K562 (cell line): ENCODE measurements around the gene MRFAP1. TPM values are rescaled to one million over a fixed set of nuclear protein-coding genes. Genes with fewer than 3 reads are reported as not detected.

Experiments used
- ATF3 ChIP-seq, 2 experiments: fragments of 450-650 bp in 1 of 2; sonication (generic) in 1 of 2; formaldehyde crosslinking in 1 of 2; IDR thresholded peaks in 1 of 2; conservative IDR thresholded peaks in 1 of 2; 2 replicates each; pipeline versions ENCODE4 v1.6.1 to v1.8.1; 2016 to 2023; ENCODE audit warnings: mild to moderate bottlenecking in 2 of 2, moderate library complexity in 2 of 2, inconsistent platforms in 1 of 2, missing genetic modification reagents in 1 of 2
- EZH2 ChIP-seq: IDR thresholded peaks from 2 replicates; pipeline ENCODE4 v1.6.1; 2012; ENCODE audit warnings: low read depth, mild to moderate bottlenecking, inconsistent platforms, low read length, borderline replicate concordance
- HNRNPK ChIP-seq: fragments of 200-400 bp; formaldehyde crosslinking; IDR thresholded peaks from one replicate; pipeline ENCODE4 v1.6.1; 2018; ENCODE audit warnings: mild to moderate bottlenecking, low read depth, low read length; ENCODE audit not compliant: poor library complexity, severe bottlenecking
- MEIS2 ChIP-seq: fragments of 450-650 bp; IDR thresholded peaks from 2 replicates; pipeline ENCODE4 v1.6.1; 2014; ENCODE audit warnings: mild to moderate bottlenecking; ENCODE audit not compliant: partially characterized antibody
- MTF1 ChIP-seq: fragments of 250-450 bp; sonication (Bioruptor Pico); IDR thresholded peaks from 2 replicates; pipeline ENCODE4 v1.9.0; 2021; ENCODE audit warnings: moderate library complexity, mild to moderate bottlenecking, inconsistent platforms, borderline replicate concordance
- NFATC3 ChIP-seq: fragments of 450-650 bp; IDR thresholded peaks from 2 replicates; pipeline ENCODE4 v1.6.1; 2017; ENCODE audit warnings: mild to moderate bottlenecking
- POLR2AphosphoS2 ChIP-seq: IDR thresholded peaks from 2 replicates; pipeline ENCODE4 v1.6.1; 2012; ENCODE audit warnings: low read length, improper control_type of control experiment
- SMARCA4 ChIP-seq: fragments of 450-650 bp; IDR thresholded peaks from 2 replicates; pipeline ENCODE4 v1.6.1; 2016
- SMARCC2 ChIP-seq: fragments of 450-650 bp; IDR thresholded peaks from 2 replicates; pipeline ENCODE4 v1.6.1; 2017; ENCODE audit warnings: antibody characterized with exemption, moderate library complexity, mild to moderate bottlenecking, low read depth
- TGIF2 ChIP-seq: sonication (generic); formaldehyde crosslinking; IDR thresholded peaks from 2 replicates; pipeline ENCODE4 v1.8.1; 2022; ENCODE audit warnings: mild to moderate bottlenecking, missing genetic modification reagents, moderate library complexity
- THRAP3 ChIP-seq: fragments of 450-650 bp; IDR thresholded peaks from 2 replicates; pipeline ENCODE4 v1.6.1; 2016; ENCODE audit warnings: mild to moderate bottlenecking, inconsistent platforms, borderline replicate concordance
- ZNF143 ChIP-seq: sonication (generic); formaldehyde crosslinking; IDR thresholded peaks from 2 replicates; pipeline ENCODE4 v1.9.0; 2022; ENCODE audit warnings: mild to moderate bottlenecking, missing genetic modification reagents
- ZNF282 ChIP-seq: sonication (generic); formaldehyde crosslinking; IDR thresholded peaks from 2 replicates; pipeline ENCODE4 v1.8.1; 2023; ENCODE audit warnings: missing genetic modification reagents
- ZNF324 ChIP-seq: fragments of 250-450 bp; sonication (Bioruptor Pico); IDR thresholded peaks from 2 replicates; pipeline ENCODE4 v1.4.0; 2020; ENCODE audit warnings: mild to moderate bottlenecking
- ZNF57 ChIP-seq: fragments of 450-650 bp; formaldehyde crosslinking; IDR thresholded peaks from 2 replicates; pipeline ENCODE4 v1.4.0; 2020; ENCODE audit warnings: mild to moderate bottlenecking, moderate library complexity
- ZNF644 ChIP-seq: fragments of 200-800 bp; sonication (Bioruptor generic); IDR thresholded peaks from 2 replicates; pipeline ENCODE4 v1.6.1; 2016; ENCODE audit warnings: low read depth, missing genetic modification characterization, missing compliant biosample characterization
- ZNF668 ChIP-seq: fragments of 250-450 bp; sonication (Bioruptor Pico); IDR thresholded peaks from 2 replicates; pipeline ENCODE4 v1.8.0; 2022; ENCODE audit warnings: mild to moderate bottlenecking, inconsistent platforms
- ZNF778 ChIP-seq: fragments of 450-650 bp; formaldehyde crosslinking; IDR thresholded peaks from 2 replicates; pipeline ENCODE4 v1.4.0; 2020; ENCODE audit warnings: mild to moderate bottlenecking, moderate library complexity
- ZNF785 ChIP-seq: fragments of 250-450 bp; sonication (Bioruptor Pico); IDR thresholded peaks from 2 replicates; pipeline ENCODE4 v1.4.0; 2020; ENCODE audit warnings: mild to moderate bottlenecking
- polyA plus RNA-seq, 8 experiments: library from polyadenylated mRNA; depleted of rRNA in 4 of 8; stranded (reverse) in 5 of 8; unstranded in 3 of 8; fragments of >200 nt; fragmentation: Nextera tagmentation in 2 of 8; fragmentation: Illumina TruSeq in 1 of 8; extraction: Ambion mirVana in 2 of 8; extraction: Trizol in 1 of 8; gene quantifications; 2 replicates each; pipeline versions ENCODE4 v1.2.1 to v1.2.3, GENCODE V29; 2011 to 2014; ENCODE audit warnings: inconsistent platforms in 1 of 8, missing spikeins in 1 of 8
- total RNA-seq, 7 experiments: library from RNA; depleted of rRNA in 6 of 7; stranded (reverse); fragments of >200 nt in 6 of 7; fragmentation: Illumina TruSeq in 2 of 7; extraction: Trizol in 2 of 7; gene quantifications; 2 replicates each; pipeline versions ENCODE4 v1.2.1 to v1.2.3, GENCODE V29; 2011 to 2021; ENCODE audit warnings: low replicate concordance in 1 of 7
- TF ChIP-seq, protein P1 (sequence below), 2 experiments: fragments of 450-650 bp; IDR thresholded peaks; 2 replicates each; pipeline ENCODE4 v1.6.1; 2016; ENCODE audit warnings: mild to moderate bottlenecking in 2 of 2, borderline replicate concordance in 1 of 2, low read depth in 1 of 2, moderate library complexity in 1 of 2
- TF ChIP-seq, protein P2 (sequence below): fragments of 250-450 bp; sonication (Bioruptor Pico); IDR thresholded peaks from 2 replicates; pipeline ENCODE4 v1.8.0; 2021; ENCODE audit warnings: moderate library complexity, mild to moderate bottlenecking, inconsistent platforms

MRFAP1 gene
- total and polyA plus RNA-seq, 9 of the 15 experiments (the other 6 are each of a cell fraction or from before 2014, with no cell fraction given): 46.0 to 270 (median 151) TPM

GRCh38 chr4:6689506-6689960, 49.0 kb downstream of the MRFAP1 start (continued):
- TF ChIP-seq, protein P1, sequence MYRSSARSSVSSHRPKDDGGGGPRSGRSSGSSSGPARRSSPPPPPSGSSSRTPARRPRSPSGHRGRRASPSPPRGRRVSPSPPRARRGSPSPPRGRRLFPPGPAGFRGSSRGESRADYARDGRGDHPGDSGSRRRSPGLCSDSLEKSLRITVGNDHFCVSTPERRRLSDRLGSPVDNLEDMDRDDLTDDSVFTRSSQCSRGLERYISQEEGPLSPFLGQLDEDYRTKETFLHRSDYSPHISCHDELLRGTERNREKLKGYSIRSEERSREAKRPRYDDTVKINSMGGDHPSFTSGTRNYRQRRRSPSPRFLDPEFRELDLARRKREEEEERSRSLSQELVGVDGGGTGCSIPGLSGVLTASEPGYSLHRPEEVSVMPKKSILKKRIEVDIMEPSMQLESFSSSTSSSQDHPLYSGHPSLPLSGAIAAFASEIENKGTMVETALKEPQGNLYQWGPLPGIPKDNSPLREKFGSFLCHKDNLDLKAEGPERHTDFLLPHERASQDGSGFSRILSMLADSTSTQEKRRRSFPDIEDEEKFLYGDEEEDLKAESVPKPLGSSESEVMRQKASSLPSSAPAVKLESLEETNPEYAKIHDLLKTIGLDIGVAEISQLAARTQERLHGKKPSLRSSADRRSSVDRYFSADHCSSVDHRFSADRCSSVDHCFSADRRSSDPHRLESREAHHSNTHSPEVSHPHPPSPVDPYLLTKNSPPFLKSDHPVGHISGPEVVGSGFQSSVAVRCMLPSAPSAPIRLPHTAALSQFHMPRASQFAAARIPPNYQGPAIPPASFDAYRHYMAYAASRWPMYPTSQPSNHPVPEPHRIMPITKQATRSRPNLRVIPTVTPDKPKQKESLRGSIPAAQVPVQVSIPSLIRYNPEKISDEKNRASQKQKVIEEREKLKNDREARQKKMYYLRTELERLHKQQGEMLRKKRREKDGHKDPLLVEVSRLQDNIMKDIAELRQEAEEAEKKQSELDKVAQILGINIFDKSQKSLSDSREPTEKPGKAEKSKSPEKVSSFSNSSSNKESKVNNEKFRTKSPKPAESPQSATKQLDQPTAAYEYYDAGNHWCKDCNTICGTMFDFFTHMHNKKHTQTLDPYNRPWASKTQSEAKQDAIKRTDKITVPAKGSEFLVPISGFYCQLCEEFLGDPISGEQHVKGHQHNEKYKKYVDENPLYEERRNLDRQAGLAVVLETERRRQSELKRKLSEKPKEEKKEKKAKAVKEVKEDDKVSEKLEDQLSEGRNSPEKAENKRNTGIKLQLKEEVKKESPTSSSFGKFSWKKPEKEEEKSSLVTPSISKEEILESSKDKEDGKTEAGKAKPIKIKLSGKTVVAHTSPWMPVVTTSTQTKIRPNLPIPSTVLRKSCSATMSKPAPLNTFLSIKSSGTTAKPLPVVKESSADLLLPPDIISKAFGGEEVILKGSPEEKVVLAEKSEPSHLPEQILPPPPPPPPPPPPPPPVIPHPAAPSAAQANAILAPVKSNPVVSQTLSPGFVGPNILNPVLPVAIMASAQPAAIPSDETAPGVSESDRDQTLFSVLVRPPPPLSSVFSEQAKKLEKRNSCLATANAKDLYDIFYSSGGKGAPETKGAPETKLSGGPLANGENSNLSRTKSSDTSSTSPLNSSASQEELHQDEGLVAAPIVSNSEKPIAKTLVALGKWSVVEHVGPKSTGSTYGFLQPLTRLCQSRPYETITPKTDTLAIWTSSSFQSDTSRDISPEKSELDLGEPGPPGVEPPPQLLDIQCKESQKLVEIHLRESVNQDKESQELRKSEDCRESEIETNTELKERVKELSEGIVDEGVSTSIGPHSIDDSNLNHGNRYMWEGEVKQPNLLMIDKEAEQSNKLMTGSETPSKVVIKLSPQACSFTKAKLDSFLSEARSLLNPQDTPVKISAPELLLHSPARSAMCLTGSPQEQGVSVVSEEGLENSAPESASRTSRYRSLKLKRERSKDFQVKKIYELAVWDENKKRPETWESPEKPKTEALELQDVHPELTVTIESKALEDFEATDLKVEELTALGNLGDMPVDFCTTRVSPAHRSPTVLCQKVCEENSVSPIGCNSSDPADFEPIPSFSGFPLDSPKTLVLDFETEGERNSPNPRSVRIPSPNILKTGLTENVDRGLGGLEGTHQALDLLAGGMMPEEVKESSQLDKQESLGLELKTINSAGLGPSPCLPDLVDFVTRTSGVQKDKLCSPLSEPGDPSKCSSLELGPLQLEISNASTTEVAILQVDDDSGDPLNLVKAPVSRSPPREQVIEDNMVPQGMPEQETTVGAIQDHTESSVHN (IDR thresholded peaks at IDR 0.05; ENCODE audit: borderline replicate concordance in 1 of 2, low read depth in 1 of 2): no peak
- TF ChIP-seq SMARCA4 (no peak), ZNF644 (no peak), ZNF282 (CRISPR knock-in tag) (no peak), MTF1 (no peak), ZNF778 (no peak), ZNF324 (CRISPR knock-in tag) (no peak), MEIS2 (no peak), ATF3 (IDR thresholded peaks at IDR 0.05) (no peak), ATF3 (CRISPR knock-in tag; conservative IDR thresholded peaks at IDR 0.05) (no peak), THRAP3 (0 out of 2 replicates have a peak, but pooled peaks have one; percentile 52), ZNF668 (CRISPR knock-in tag) (no peak), ZNF57 (CRISPR knock-in tag) (no peak), POLR2AphosphoS2 (no peak), TGIF2 (CRISPR knock-in tag) (no peak), NFATC3 (no peak), ZNF785 (CRISPR knock-in tag) (no peak), ZNF143 (CRISPR knock-in tag) (no peak), HNRNPK (no peak), SMARCC2 (no peak), EZH2 (no peak)
- TF ChIP-seq, protein P2, sequence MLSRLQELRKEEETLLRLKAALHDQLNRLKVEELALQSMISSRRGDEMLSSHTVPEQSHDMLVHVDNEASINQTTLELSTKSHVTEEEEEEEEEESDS: no peak
